BJ (cell line): ENCODE results near the gene SLC39A2. TPM values are rescaled to one million over a fixed set of nuclear protein-coding genes. Genes with fewer than 3 reads are reported as not detected.

ENCODE experiments used
- CTCF ChIA-PET: fragments of 350-600 bp; formaldehyde crosslinking; extraction: SDS; loops from one replicate; lab custom pipeline; 2021; ENCODE audit warnings: antibody characterized with exemption, inconsistent platforms; lab: Yijun Ruan, JAX
- POLR2A ChIA-PET: fragments of 300-600 bp; sonication (Branson Sonifier 250); formaldehyde crosslinking; extraction: SDS; loops from one replicate; lab custom pipeline; 2021; ENCODE audit warnings: antibody characterized with exemption; lab: Charles Lee
- DNase-seq: peaks from one replicate; pipeline ENCODE4 v3.0.0-alpha.2; 2011; ENCODE audit warnings: low read depth
- H3K27me3 ChIP-seq: 2 replicates; pipeline ENCODE4 v1.6.0; 2011; ENCODE audit warnings: low read length; ENCODE audit not compliant: control insufficient read depth, insufficient read depth
- H3K36me3 ChIP-seq: 2 replicates; pipeline ENCODE4 v1.5.1; 2011; ENCODE audit warnings: low read length; ENCODE audit not compliant: control insufficient read depth, insufficient read depth
- H3K4me3 ChIP-seq: 2 replicates; pipeline ENCODE4 v1.5.1; 2011; ENCODE audit warnings: low read depth, mild to moderate bottlenecking, control low read depth, low read length
- polyA plus RNA-seq: library from polyadenylated mRNA; depleted of rRNA; stranded (reverse); fragments of >200 nt; gene quantifications from 2 replicates; pipeline ENCODE4 v1.2.3, GENCODE V29; 2011
- TF ChIP-seq, protein P1 (sequence below): IDR thresholded peaks from 2 replicates; pipeline ENCODE4 v1.5.1; 2011; ENCODE audit warnings: low read depth, mild to moderate bottlenecking, control low read depth, inconsistent platforms, low read length, moderate library complexity; ENCODE audit not compliant: insufficient read depth

Gene SLC39A2
- polyA plus RNA-seq, 1 experiment = not detected

DNA sequence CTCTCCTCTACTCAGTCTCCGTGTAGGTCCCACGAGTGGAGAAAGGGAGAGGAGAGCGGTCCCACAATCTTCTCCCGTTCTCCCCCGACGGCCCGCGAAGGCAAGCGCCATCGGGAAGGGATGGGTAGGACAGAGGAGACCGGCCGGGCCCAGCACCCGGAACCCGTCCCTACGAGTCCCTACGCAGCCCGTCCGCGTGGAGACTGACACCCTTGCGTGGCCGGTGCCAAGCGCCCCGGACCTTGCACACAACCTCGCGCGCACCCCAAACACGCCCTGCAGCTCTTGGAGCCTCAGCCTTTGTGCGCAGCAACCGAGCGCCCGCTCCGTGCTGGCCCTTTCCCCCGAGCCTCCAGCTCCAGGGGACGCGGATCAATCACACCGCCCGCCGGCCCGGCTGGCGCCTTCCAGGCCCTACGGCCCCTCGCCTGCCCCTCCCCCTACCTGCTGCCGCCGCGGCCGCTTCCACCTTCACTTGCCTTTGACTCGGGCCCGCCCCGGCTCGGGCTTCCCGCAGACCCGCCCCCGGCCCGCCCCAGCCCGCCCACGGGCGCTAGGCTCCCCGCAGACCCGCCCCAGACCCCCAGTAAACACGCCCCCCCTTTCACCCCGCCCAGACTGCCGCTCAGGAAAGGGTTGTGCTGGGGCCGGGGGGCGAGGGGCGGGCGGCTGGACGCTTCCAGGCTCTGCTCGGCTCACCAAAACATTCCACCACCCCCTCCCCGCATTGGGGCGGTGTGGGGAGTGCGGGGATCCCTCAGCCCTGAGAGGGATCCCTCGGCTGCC is 25.7 kb downstream of the SLC39A2 start, which contains the start of gene NDRG2:
Gene NDRG2 (minus strand): TSS at position 477 of the 786 bp plus-strand sequence. CDS start 1,746 bp downstream, outside the sequence.
- Histone ChIP-seq H3K27me3 (peaks cover 42% of the 10 kb centered on the region), H3K36me3 (no peaks in the 10 kb centered on the region), H3K4me3 (peak within 1 kb of the TSS; percentile 36)
- ChIA-PET CTCF (interaction anchor here (2.6 to 15.6 kb wide), 3 partner anchors 10 to 82 kb away, joined by 14 to 233 read pairs (median 16); partner anchors contain the start of gene TMEM253), POLR2A (no interaction called here)
- TF ChIP-seq, protein P1, sequence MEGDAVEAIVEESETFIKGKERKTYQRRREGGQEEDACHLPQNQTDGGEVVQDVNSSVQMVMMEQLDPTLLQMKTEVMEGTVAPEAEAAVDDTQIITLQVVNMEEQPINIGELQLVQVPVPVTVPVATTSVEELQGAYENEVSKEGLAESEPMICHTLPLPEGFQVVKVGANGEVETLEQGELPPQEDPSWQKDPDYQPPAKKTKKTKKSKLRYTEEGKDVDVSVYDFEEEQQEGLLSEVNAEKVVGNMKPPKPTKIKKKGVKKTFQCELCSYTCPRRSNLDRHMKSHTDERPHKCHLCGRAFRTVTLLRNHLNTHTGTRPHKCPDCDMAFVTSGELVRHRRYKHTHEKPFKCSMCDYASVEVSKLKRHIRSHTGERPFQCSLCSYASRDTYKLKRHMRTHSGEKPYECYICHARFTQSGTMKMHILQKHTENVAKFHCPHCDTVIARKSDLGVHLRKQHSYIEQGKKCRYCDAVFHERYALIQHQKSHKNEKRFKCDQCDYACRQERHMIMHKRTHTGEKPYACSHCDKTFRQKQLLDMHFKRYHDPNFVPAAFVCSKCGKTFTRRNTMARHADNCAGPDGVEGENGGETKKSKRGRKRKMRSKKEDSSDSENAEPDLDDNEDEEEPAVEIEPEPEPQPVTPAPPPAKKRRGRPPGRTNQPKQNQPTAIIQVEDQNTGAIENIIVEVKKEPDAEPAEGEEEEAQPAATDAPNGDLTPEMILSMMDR = no peak
- no peak for DNase-seq

DNA sequence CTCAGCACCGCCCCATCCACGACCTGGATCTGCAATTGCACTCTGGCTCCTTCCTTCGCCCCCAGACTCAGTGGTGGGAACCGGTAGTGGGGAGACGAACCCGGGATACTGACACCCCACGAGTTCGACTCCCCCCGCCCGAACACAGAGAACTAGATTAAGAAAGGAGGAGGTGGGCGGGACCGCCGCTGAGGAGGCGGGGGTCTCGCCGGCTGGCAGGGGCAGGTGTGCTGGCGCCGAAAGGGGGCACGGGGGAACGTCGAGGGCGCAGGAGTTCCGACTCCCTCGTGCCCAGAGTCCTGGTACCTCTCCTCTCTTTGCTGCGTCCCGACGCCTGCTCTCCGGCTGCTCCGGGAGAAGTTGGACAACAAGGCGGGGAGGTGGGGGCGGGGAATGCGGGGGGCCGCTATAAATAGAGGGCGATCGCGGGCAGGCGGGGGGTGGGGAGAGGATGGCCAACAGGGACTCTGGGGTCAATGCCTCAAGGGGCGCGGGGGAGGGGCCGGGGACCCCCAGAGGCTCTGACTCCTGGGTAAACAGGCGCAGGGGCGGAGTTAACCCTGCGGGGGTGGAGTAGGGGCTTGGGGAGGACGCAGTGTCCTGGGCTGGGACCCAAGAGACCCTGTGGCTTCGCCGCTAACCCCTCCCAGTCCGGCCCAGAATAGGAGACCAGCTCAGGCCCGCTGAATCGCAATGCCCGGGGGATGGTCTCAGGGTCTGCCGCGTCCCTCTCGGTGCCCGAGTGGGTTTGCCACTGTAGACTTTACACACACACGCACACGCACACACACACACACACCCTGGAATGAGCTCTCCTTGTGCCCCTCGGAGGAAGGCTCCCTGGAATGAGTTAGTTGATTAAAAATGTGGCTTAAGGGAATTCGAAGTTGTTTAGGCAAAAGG is 26.5 kb downstream of the SLC39A2 start:
- no peak for DNase-seq
- Histone ChIP-seq H3K36me3 (no peaks in the 10 kb centered on the region), H3K27me3 (peaks cover 42% of the 10 kb centered on the region), H3K4me3 (peak overlapping the region; percentile 36)
- TF ChIP-seq, protein P1 = no peak
- ChIA-PET POLR2A (no interaction called here), CTCF (interaction anchor here (0.7 to 3.1 kb wide), 5 partner anchors 10 to 67 kb away, joined by 3 to 16 read pairs (median 11); no protein-coding TSS in a partner anchor)

DNA sequence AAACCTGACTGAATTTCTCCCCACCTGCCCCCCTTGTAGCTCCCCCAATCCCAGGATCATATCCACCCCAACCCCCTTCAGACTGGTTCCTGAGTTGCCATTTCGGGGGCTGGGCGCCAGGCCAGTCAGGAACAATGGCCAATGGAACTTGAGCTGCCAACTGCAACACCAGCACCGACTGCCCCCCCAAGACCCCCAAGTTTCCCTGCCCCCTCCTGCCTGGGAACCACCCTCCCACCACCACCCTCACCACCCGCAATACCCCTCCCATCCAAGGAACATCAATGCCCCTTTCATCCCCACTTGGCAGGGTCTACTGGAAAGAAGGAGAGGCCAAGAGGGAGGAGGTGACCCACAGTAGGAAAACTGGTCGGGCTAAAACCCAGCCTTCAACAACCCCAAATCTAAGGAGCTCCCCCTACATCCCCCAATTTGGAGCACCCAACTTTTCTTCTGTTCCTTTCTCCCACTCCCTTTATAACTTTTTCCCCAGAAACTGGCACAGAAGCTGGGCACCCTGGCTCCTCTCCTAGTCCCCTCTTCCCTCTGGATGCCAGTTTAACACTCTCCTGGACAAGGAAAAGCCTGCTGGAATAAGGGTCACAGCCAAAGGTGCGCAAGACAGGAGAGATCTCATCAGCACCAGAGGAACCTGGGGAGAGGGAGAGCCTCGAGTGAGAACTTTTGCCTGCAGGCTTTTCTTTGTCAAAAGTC is 27.3 kb downstream of the SLC39A2 start:
- TF ChIP-seq, protein P1 = no peak
- Histone ChIP-seq H3K4me3 (no peak overlapping the region), H3K27me3 (peaks cover 41% of the 10 kb centered on the region), H3K36me3 (no peaks in the 10 kb centered on the region)
- ChIA-PET CTCF (interaction anchor here (0.7 to 3.1 kb wide), 4 partner anchors 11 to 66 kb away, joined by 3 to 15 read pairs (median 7); no protein-coding TSS in a partner anchor), POLR2A (no interaction called here)
- DNase-seq = no peak

DNA sequence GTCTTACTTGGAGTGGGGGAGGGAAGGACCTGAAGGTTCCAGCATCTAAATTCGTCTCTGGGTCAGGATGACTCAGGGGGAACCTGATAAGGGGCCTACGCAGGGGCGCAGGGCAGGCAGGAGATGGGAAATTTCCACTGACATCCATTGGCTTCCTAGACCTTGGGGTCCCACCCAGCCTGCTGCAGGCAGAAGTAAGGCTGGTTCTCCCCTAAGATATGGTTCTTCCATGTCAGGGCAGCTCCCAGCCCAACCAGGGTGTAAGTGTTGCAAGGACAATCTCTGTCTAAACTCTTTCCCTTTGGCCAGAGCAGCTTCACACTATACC is 27.9 kb downstream of the SLC39A2 start:
- TF ChIP-seq, protein P1 = no peak
- Histone ChIP-seq H3K36me3 (no peaks in the 10 kb centered on the region), H3K4me3 (no peak overlapping the region), H3K27me3 (peaks cover 41% of the 10 kb centered on the region)
- no peak for DNase-seq
- CTCF ChIA-PET = interaction anchor here (2.2 to 3.1 kb wide), 2 partner anchors 12 to 13 kb away, joined by 11 to 15 read pairs; no protein-coding TSS in a partner anchor
- POLR2A ChIA-PET = no interaction called here
